ENCODE results near the gene NTMT1.

NTMT1 gene

GRCh38 chr9:129611307-129611800 lies 14.6 kb upstream of the NTMT1 start:
- DNase-seq (ENCODE audit: low read depth), result no peak
- peak overlapping the region; percentile 53 for H3K4me3 ChIP-seq (ENCODE audit: control insufficient read depth, low read depth, low read length)
- TF ChIP-seq CTCF (conservative IDR thresholded peaks at IDR 0.05; ENCODE audit: control insufficient read depth, insufficient read depth, low read depth, low read length), result no peak

- no peak overlapping the region for H3K4me3 ChIP-seq (ENCODE audit: control insufficient read depth, low read depth, low read length)
- no peak for TF ChIP-seq CTCF (conservative IDR thresholded peaks at IDR 0.05; ENCODE audit: control insufficient read depth, insufficient read depth, low read depth, low read length)
- DNase-seq (ENCODE audit: low read depth), result no peak
These were observed 13.8 kb upstream of the NTMT1 start for GRCh38 chr9:129612123-129612522.

- no peak for DNase-seq (ENCODE audit: low read depth)
- no peak for TF ChIP-seq CTCF (conservative IDR thresholded peaks at IDR 0.05; ENCODE audit: control insufficient read depth, insufficient read depth, low read depth, low read length)
These were observed 13.0 kb upstream of the NTMT1 start for GRCh38 chr9:129612815-129613519.

GRCh38 chr9:129613520-129614175 lies 12.3 kb upstream of the NTMT1 start:
- DNase-seq (ENCODE audit: low read depth), result no peak
- TF ChIP-seq CTCF (conservative IDR thresholded peaks at IDR 0.05; ENCODE audit: control insufficient read depth, insufficient read depth, low read depth, low read length), result no peak
- H3K4me3 ChIP-seq (ENCODE audit: control insufficient read depth, low read depth, low read length), result no peak overlapping the region

More at GRCh38 chr9:129612815-129613519, 13.0 kb upstream of the NTMT1 start:
- H3K4me3 ChIP-seq (ENCODE audit: control insufficient read depth, low read depth, low read length), result no peak overlapping the region

- no peak for TF ChIP-seq CTCF (conservative IDR thresholded peaks at IDR 0.05; ENCODE audit: control insufficient read depth, insufficient read depth, low read depth, low read length)
- no peak overlapping the region for H3K4me3 ChIP-seq (ENCODE audit: control insufficient read depth, low read depth, low read length)
- no peak for DNase-seq (ENCODE audit: low read depth)
These were observed 11.0 kb upstream of the NTMT1 start for GRCh38 chr9:129614932-129615331.

GRCh38 chr9:129615407-129616285 lies 10.3 kb upstream of the NTMT1 start:
- TF ChIP-seq CTCF (conservative IDR thresholded peaks at IDR 0.05; ENCODE audit: control insufficient read depth, insufficient read depth, low read depth, low read length), result no peak
- no peak for DNase-seq (ENCODE audit: low read depth)
- no peak overlapping the region for H3K4me3 ChIP-seq (ENCODE audit: control insufficient read depth, low read depth, low read length)
